Effector CD4-positive, alpha-beta T cell (primary cell): ENCODE results near the gene ELMOD3.
A peak's percentile ranks its signal among the peaks of the same experiment; 100 is the strongest.
"Not testable (repeated sequence)": the region's sequence is repeated elsewhere in the genome, so short reads cannot be mapped to it uniquely, and the experiment has no call there.

Source experiments
- DNase-seq: peaks from one replicate; pipeline ENCODE4 v3.0.0-alpha.2; 2020

The ELMOD3 gene

DNA sequence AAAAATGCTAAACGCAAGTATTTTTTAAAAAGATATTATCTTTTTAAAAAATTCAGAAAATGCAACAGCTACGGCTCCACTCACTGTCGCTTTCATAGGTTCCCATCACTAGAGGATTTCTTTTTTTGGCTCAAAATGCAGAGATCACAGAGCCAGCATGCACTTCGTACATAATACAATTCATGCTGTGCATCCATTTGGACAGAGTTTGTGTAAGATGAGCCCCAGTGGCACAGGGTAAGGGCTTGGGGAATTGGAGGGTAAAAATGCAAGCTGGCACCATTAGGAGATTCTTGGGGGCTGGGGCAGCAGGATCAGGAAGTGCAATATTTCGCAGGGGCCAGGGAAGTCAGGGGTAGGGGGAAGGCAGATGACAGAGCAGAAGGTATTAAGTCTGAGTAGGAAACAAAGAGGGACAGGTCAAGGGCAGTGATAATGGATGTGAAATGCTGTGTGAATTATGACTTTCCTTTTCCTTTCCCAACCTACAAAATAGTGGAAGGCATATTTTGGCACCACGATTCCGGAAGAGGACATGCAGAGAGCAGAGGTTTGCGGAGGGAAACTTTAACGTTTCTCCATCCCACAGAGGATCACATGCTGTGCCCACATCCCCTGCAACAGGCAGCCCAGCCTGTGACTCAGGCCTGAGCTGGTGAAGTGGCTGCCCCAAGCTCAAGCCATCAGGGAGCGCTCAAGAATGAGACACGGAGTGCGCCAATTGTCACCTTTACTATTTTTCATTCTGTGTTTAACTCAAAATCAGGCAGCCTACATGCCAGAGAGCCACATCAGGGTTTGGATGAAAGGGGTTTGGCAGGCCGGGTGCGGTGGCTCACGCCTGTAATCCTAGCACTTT is 50.9 kb downstream of the ELMOD3 start:
- DNase-seq, result peak; percentile 54

DNA sequence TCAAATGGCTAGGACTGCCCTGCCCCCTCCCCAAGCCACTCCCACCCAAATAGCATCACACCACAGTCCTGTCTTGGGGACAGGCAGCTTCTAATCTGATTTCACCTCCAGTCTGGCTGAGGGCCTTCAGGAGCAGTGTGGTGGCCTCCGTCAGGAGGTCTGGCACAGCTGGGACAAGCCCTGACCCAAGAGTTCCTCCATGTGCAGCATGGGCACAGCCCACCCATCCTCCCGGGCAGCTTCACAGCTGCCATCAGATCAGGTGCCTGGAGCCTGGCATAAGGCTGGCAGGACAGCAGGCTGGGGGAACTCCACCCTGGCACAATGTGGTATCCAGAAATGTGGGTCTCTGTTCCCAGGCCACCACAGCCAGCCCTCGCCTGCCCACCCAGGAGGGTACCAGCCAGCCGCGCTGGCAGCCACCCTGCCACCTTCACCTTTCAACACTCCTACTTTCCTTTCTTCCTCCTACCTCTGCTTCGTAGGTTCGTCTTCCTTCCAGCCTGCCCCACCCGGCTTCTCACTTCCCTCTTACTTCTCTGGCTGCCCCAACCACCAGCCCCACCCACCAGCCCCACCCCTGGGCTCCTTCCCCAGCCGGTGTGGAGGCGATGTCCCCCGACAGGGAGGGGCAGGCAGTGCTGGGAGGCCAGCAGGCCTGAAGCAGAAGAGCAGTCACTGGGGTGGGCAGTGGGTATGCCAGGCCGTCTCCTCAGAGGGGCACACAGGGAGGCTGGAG is 55.4 kb downstream of the ELMOD3 start, which contains the start of gene CAPG:
Gene CAPG (minus strand): TSS at position 522 of the 739 bp plus-strand sequence. CDS start 8,221 bp downstream, outside the sequence.
- DNase-seq, result no peak

- DNase-seq, result no peak
Measured at GRCh38 chr2:85410584-85411404, 56.2 kb downstream of the ELMOD3 start.

DNA sequence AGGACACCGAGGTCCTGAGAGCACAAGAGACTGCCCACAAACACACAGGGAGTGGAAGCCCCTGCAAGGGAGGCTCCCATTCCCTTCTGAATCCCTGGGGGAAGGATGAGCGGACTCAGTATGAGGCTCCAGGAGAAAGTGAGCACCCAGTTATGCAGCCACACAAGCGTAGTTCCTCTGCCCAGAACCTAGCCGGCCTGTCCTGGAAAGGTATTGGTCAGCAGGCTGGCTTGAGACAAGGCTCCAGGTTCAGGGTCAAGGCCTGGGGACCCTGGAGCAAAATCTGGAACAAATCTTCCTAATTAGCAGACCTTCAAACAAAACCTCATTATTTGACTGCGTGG is 56.8 kb downstream of the ELMOD3 start:
- no peak for DNase-seq

DNA sequence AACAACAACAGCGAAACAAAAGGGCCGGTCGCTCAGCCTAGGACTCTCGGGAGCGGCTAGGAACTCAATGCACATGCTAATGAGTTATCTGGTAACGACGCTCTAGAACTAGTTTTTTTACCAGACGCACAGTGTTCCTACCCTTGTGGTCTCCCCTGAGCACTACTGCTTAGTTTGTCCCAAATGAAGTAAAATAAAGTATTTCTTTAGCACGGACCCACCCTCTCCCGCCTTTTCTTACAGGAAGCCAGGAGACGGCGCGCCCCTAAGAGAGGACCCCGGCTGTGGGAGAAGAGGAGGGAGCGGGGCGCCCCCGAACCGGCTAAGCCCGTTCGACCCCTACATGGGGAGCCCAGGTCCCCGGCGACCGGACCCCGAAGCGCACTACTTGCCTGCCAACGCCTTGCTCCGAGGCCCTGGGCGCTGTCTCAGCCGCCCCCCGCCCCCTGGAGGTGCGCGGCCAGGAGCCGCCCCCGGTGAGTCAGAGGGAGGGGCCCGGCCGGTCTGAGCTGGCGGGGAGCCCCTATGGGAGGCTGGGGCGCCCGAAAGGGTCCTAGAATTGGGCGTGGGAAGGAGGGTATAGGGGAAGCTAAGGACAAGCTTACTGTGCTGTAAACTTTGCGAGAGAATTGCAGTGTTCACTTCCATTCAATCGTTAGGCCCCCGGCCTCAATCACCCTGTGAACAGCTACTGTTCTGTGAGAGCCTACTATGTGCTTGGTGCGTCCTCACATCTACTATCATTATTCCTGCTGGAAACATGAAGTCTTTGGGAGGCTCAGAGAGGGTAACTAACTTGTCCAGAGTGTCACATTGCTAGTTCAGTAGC is 59.2 kb downstream of the ELMOD3 start:
- no peak for DNase-seq

DNA sequence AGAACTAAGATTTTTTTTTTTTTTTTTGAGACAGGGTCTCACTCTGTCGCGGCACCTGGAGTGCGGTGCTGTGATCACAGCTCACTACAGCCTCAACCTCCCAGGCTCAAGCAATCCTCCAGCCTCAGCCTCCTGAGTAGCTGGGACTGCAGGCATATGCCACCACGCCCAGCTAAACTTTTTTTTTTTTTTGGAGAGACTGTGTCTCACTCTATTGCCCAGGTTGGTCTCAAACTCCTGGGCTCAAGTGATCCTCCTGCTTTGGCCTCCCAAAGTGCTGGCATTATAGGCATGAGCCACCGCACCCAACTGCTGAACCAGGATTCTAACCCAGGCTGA is 59.8 kb downstream of the ELMOD3 start:
- DNase-seq, result not testable (repeated sequence)

GRCh38 chr2:85414761-85415553 is 60.4 kb downstream of the ELMOD3 start:
- no peak for DNase-seq

DNA sequence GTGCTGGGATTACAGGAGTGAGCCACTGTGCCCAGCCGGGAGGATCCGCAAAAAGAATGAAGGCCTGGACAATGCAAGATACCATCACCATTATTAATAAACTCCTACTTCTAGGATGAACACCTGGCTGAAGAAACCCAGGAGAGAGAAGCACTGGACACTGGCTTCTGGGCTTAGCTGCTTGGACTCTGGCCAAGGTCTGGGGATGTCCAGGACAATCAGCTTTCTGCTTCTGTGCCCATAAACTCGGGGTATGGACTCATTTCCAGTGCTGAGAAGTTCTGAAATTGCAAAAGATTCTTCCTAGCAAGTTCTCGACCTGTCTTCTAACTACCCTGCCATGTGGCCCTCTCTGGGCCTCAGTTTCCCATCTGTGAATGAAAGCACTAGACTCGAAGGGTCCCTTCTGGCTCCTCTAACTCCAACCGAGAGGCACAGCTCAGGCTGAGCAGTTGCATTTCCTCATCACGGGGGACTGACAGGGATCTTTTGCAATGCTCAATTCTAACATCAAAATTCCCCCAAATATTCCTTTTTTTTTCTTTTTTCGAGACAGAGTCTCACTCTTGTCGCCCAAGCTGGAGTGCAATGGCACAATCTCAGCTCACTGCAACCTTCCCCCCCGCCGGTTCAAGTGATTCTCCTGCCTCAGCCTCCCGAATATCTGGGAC is 61.5 kb downstream of the ELMOD3 start:
- no peak for DNase-seq

DNA sequence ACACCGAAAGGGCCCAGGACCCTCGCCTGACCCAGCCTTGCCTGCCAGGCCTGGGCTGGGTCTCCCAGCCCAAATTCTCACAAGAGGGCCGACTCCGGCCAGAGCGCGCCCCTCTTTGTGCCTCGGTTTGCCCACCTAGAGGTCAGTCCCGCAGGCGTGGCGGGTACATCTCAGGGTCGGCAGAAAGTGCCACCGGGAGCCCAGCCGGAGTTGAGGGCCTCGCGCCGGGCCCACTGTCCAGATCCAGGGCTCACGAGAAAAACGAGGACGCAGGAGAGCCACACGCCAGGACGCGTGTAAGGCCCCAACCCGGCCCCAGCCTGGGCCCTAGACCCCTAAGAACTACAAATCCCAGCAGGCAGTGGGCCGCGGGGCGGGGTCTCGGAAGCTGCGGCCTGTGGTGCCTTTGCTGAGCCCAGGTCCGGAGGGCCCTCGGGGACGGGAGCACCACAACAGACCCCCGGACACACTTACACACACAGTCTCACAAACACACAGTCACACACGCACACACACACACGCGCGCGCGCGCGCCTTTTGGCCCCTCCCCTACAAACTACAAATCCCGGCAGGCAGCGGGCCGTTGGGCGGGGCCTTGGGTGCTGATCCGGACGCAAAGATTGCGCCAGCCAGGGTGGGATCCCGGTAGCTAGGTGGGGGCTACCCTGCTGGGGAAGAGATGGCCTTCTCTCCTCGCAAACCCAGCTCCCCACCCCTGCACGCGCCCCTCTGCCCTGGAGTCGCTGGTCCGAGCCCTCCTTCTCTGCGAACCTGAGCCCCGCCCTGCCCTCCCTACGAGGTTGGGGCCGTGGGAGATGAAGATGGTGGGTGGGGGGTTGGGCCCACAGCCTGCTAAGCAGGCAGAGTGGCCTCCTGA is 63.8 kb downstream of the ELMOD3 start, which contains the start of gene SH2D6:
Gene SH2D6 (plus strand): TSS at position 583 of the 877 bp plus-strand sequence. CDS start 10,752 bp downstream, outside the sequence.
- DNase-seq, result peak; percentile 79

- no peak for DNase-seq
Measured at GRCh38 chr2:85419009-85419675, 64.6 kb downstream of the ELMOD3 start.

DNA sequence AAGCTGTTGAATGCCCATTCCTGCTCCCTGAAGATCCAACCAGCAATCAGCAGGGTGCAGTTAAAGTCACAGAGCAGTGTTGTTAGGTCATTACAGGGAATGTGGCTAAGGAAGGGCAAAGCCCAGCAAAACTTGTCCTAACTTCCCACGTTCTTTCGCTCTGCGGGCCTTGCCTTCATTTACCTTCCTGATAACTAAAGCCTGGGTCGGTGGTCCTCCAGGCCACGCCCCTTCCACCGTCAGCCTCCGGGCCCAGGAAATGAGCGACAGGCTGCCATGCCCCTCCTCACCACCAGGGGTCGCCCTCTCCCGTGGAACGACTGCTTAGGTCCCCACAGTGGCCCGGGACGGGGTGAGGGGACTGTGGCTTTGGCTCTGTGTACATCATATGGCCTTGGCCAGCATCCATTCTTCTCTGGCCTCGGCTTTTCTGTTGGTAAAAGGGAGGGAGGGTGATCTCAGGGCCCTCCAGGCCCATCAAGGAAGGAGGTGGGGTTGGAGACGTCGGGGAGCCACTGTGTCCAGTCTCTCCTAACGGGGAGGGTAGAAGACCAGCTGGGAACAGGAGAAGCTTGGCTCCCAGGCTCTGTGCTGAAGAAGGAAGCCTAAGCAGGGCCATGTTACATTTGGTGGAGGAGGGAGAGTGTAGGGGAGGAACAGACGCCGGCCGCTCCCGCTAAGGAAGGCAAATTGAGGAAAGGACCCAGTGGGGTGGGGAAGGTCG is 66.1 kb downstream of the ELMOD3 start:
- peak; percentile 86 for DNase-seq

DNA sequence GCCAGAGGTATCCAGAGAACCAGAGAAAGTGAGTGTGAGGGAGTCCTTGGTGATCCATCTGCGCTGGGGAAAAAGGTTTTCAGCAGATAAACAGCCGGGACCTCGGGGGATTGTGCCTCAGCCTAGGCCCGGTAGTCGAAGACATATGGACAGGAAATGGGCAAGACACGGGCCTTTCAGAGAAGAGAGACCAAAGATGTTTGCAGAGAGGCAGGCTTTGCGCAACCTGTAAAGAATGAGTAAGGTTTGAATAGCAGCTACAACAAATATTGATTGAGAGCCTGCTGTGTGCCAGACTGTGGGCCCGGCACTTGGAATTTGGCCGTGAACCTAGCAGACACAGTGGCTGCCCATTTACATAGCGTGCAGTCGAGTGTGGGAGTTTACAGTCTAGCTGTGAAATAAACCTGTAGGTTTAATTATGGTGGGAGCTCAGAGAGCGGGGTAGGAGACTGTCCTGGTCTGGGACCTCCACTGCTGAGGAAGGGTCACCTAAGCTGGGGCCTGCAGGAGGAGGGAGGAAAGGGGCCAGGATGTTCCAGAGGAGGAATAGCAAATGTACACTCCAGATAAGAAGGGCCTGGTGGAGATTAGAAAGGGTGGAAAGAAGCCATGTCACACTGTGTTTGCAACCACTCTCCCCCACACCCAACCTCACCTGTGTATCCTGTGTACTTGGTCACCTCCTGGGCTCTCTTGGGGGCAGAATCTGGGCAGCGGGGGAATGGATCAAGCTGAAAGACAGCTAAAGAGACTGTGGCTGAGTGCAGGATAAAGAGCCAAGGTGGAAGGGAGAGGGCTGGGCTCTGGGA is 66.9 kb downstream of the ELMOD3 start:
- no peak for DNase-seq

DNA sequence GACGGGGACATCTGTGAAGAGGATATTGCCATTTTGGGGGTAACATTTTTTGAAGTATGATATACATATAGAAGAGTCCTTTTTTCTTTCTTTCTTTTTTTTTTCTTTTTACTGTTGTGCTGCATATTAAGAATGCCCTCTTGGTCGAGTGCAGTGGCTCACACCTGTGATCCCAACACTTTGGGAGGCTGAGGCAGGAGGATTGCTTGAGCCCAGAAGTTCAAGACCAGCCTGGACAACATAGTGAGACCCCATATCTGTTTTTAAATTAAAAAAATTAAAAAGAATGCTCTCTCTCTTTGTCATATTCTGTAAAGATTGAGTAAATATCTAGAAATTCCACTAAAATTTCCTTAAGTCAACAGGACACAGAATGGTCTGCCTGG is 67.5 kb downstream of the ELMOD3 start:
- DNase-seq, result no peak

- no peak for DNase-seq
Measured at GRCh38 chr2:85423525-85423924, 69.0 kb downstream of the ELMOD3 start.

GRCh38 chr2:85425588-85425987 is 71.0 kb downstream of the ELMOD3 start:
- DNase-seq, result no peak

DNA sequence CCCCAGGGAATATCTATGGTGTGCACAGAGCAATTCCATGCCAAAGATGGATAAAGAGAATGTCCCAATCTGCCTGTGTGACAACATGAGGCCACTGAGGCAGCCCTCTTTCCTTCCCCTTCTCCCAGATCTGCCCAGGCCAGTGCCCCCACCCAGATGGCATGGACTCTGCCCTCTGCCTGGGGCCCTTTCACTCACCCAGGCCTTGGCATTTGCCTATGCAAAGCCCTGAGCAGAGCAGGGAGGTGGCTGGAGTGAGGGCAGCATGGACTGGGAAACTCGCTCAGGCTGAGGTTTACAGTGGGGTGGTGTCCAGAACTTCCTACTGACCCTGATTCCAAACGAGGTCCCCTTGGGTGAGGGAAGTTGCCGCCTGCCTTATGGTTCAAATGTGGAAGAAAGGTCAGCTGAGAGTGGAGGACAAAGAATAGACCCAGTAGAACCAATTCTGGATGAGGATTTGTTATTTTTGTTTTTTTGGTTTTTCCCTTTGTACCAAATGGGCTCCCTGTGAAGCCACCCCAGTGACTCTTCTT is 72.8 kb downstream of the ELMOD3 start:
- DNase-seq, result no peak

- DNase-seq, result no peak
Measured at GRCh38 chr2:85428343-85428881, 73.8 kb downstream of the ELMOD3 start.
